ENCODE data around the gene SFN. TPM values are rescaled to one million over a fixed set of nuclear protein-coding genes. Genes with fewer than 3 reads are reported as not detected.

Gene SFN
- total RNA-seq, 1 donor from 2014 or later, result 0.21 TPM

DNA sequence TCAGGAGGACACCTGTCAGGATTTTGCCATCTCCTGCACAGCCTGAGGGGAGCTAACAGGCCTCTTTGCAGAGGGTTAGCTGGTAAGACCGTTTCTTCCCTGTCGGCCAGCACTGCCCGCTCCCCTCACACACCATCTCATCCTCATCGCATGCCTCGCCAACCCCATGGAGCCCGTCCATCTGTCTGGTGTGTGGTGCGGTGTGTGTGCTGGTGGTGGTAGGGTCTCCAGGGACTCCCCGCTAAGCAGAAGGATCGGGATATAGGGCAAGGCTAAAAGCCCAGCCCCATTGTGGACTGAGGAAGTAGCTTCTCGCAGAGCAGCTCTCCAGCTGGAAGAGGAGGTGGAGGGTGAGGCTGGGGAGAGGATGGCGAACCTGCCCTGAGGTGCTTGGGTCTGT, 6.8 kb upstream of the SFN start:
- Histone ChIP-seq H3K9me3 (ENCODE audit: low read depth) (no peaks in the 10 kb centered on the region), H3K36me3 (no peaks in the 10 kb centered on the region), H3K27ac (peak overlapping the region; percentile 46), H3K4me2 (no peak overlapping the region), H3K4me3 (no peak overlapping the region), H3K27me3 (no peaks in the 10 kb centered on the region), H4K20me1 (ENCODE audit: low read depth) (no peaks in the 10 kb centered on the region), H3K79me2 (ENCODE audit: low read depth) (no peaks in the 10 kb centered on the region), H2AFZ (replicated peaks) (no peak overlapping the region), H3K4me1 (peaks cover 14% of the 10 kb centered on the region), H3K9ac (no peak overlapping the region), H3F3A (ENCODE audit: low read depth) (peaks cover 4% of the 10 kb centered on the region)
- Mint-ChIP-seq H3K4me3 (no peak overlapping the region), H3K4me1 (peaks cover 3% of the 10 kb centered on the region), H3K27me3 (ENCODE audit: insufficient read depth, low read depth) (peaks cover 10% of the 10 kb centered on the region), H3K9me3 (no peaks in the 10 kb centered on the region), H3K27ac (peak overlapping the region; percentile 37), H3K36me3 (peaks cover 13% of the 10 kb centered on the region)
- no peak for DNase-seq (ENCODE audit: low spot score)
- TF ChIP-seq EZH2 (IDR thresholded peaks at IDR 0.05), result no peak
- TF ChIP-seq, protein P1, sequence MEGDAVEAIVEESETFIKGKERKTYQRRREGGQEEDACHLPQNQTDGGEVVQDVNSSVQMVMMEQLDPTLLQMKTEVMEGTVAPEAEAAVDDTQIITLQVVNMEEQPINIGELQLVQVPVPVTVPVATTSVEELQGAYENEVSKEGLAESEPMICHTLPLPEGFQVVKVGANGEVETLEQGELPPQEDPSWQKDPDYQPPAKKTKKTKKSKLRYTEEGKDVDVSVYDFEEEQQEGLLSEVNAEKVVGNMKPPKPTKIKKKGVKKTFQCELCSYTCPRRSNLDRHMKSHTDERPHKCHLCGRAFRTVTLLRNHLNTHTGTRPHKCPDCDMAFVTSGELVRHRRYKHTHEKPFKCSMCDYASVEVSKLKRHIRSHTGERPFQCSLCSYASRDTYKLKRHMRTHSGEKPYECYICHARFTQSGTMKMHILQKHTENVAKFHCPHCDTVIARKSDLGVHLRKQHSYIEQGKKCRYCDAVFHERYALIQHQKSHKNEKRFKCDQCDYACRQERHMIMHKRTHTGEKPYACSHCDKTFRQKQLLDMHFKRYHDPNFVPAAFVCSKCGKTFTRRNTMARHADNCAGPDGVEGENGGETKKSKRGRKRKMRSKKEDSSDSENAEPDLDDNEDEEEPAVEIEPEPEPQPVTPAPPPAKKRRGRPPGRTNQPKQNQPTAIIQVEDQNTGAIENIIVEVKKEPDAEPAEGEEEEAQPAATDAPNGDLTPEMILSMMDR (IDR thresholded peaks at IDR 0.05), result no peak
- no peak for TF ChIP-seq EZH2phosphoT487 (IDR thresholded peaks at IDR 0.05)

DNA sequence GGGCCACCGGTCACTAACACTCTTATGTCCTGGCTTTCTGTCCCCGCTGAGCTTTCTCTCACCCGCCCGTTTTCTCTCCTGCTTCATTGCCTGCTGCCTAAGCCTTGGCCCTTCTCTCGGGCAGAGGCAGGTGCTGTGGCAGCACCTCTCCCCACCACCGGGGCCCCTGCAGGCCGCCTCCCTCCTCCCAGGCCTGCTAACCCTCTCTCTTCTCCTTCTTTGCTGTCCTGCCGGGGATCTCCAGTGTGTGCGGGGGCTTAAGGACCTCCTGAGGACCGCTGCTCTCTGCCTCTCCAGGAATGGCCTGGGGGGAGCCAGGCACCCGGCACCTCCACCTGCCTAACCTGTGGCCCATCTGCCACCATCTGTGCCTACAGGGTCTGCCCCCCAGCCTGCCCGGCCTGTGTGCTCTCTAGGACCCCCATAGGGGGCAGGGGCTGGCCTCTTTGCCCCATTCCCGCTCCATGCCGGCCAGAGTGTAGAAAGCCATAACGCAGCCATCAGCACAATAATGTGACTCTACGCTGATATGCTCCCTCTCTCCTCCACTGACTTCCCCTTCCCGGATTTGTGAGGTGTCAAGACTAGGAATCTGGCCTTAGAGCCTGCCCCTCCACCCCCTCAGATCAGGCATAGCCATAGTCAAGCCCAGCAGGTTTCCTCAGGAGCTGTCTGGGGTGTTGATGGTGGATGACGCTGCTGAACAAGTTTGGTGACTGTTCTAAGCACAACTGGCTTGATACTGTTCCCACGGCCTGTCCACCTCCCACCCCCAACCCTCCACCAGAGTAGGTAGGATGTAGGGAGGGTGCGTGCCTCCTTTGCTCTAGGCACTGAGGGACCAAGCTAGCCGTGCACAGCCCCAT, 6.1 kb upstream of the SFN start:
- H3K9ac ChIP-seq, result no peak overlapping the region

DNA sequence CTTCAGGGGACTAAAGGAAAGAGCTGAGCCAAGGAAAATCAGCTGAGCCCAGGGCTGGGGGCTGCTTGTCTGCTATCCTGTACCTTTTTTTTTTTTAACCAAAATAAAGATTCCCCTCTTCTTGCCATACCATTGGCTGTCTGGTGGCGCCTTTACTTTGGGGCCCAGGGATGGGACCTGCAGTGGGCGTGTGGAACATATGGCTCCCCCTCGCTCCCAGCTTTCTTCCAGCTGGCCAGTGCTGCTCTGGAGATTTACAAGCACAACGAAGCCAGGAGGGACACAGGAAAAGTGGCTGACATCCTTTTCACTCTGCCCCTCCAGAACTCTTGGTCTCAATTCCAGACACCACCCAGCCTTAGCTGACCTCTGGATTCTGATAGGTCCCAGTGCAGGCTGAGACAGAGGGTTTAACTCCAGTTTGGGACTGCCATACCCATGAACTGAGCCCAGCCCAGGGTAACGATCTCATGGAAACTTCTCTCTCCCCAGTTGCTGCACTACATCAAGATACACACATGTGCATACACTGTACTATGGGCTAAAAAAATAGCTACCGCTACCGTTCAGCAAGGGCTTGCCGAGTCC, 5.4 kb upstream of the SFN start:
- Mint-ChIP-seq H3K4me3 (no peak overlapping the region), H3K36me3 (peaks cover 8% of the 10 kb centered on the region), H3K27me3 (ENCODE audit: insufficient read depth, low read depth) (peaks cover 10% of the 10 kb centered on the region), H3K4me1 (peaks cover 9% of the 10 kb centered on the region), H3K27ac (no peak overlapping the region), H3K9me3 (no peaks in the 10 kb centered on the region)
- H3K79me2 ChIP-seq (ENCODE audit: low read depth), result no peaks in the 10 kb centered on the region
- H3K4me2 ChIP-seq, result no peak overlapping the region
- H3K9me3 ChIP-seq (ENCODE audit: low read depth), result no peaks in the 10 kb centered on the region
- H3K27me3 ChIP-seq, result no peaks in the 10 kb centered on the region
- no peak overlapping the region for H3K4me3 ChIP-seq
- H3K9ac ChIP-seq, result no peak overlapping the region
- no peaks in the 10 kb centered on the region for H4K20me1 ChIP-seq (ENCODE audit: low read depth)
- TF ChIP-seq EZH2phosphoT487 (IDR thresholded peaks at IDR 0.05) (no peak), EZH2 (IDR thresholded peaks at IDR 0.05) (no peak)
- TF ChIP-seq, protein P1 (IDR thresholded peaks at IDR 0.05), result no peak
- H3K27ac ChIP-seq, result no peak overlapping the region
- no peak for DNase-seq (ENCODE audit: low spot score)
- H3F3A ChIP-seq (ENCODE audit: low read depth), result peaks cover 13% of the 10 kb centered on the region
- no peaks in the 10 kb centered on the region for H3K36me3 ChIP-seq
- no peak overlapping the region for H2AFZ ChIP-seq (replicated peaks)
- H3K4me1 ChIP-seq, result peaks cover 27% of the 10 kb centered on the region

More for the DNA sequence above, 6.1 kb upstream of the SFN start:
- H3K4me1 ChIP-seq, result peaks cover 20% of the 10 kb centered on the region
- H3K4me3 ChIP-seq, result no peak overlapping the region
- no peak overlapping the region for H2AFZ ChIP-seq (replicated peaks)
- no peak for DNase-seq (ENCODE audit: low spot score)
- peak overlapping the region; percentile 27 for H3K4me2 ChIP-seq
- H3K27ac Mint-ChIP-seq, result peak overlapping the region; percentile 17
- H3K27ac ChIP-seq, result peak overlapping the region; percentile 46
- no peaks in the 10 kb centered on the region for H3K27me3 ChIP-seq
- peaks cover 10% of the 10 kb centered on the region for H3K36me3 Mint-ChIP-seq
- H3K4me3 Mint-ChIP-seq, result no peak overlapping the region
- H4K20me1 ChIP-seq (ENCODE audit: low read depth), result no peaks in the 10 kb centered on the region
- H3K36me3 ChIP-seq, result no peaks in the 10 kb centered on the region
- H3K27me3 Mint-ChIP-seq (ENCODE audit: insufficient read depth, low read depth), result peaks cover 12% of the 10 kb centered on the region
- H3K4me1 Mint-ChIP-seq, result peaks cover 3% of the 10 kb centered on the region
- H3K9me3 Mint-ChIP-seq, result no peaks in the 10 kb centered on the region
- TF ChIP-seq, protein P1 (IDR thresholded peaks at IDR 0.05), result no peak
- TF ChIP-seq EZH2 (IDR thresholded peaks at IDR 0.05) (no peak), EZH2phosphoT487 (IDR thresholded peaks at IDR 0.05) (no peak)
- no peaks in the 10 kb centered on the region for H3K79me2 ChIP-seq (ENCODE audit: low read depth)
- H3F3A ChIP-seq (ENCODE audit: low read depth), result peaks cover 11% of the 10 kb centered on the region
- H3K9me3 ChIP-seq (ENCODE audit: low read depth), result no peaks in the 10 kb centered on the region

Data from neural progenitor cell (in vitro differentiated cells).